ENCODE results near the gene PRKCE.

- no peak for TF ChIP-seq CTCF (IDR thresholded peaks at IDR 0.05)
- TF ChIP-seq POLR2AphosphoS5 (IDR thresholded peaks at IDR 0.05; ENCODE audit: low read depth, low read length), result no peak
Measured at GRCh38 chr2:45631319-45631718, 20.2 kb upstream of the PRKCE start.
